B cell (primary cell): ENCODE data around the gene GAREM1.

ENCODE experiments used
- CTCF ChIP-seq: fragments of 200-600 bp; IDR thresholded peaks from one replicate; pipeline ENCODE4 v1.8.0; 2022; ENCODE audit warnings: antibody characterized with exemption, mild to moderate bottlenecking
- EZH2 ChIP-seq: IDR thresholded peaks from 2 replicates; pipeline ENCODE4 v1.6.1; 2012; ENCODE audit warnings: borderline replicate concordance, low read depth, mild to moderate bottlenecking, moderate library complexity, low read length; ENCODE audit not compliant: insufficient read depth, poor library complexity, severe bottlenecking

- no peak for TF ChIP-seq CTCF
- no peak for TF ChIP-seq EZH2
Observed at GRCh38 chr18:32405588-32405987, 65.1 kb downstream of the GAREM1 start.
